ENCODE data around the gene CARD8. TPM values are rescaled to one million over a fixed set of nuclear protein-coding genes. Genes with fewer than 3 reads are reported as not detected.

Gene CARD8
- total and polyA plus RNA-seq, 10 of the 15 experiments (the other 5 are each of a cell fraction or from before 2014, with no cell fraction given): 39.8 to 69.8 (median 46.1) TPM

DNA sequence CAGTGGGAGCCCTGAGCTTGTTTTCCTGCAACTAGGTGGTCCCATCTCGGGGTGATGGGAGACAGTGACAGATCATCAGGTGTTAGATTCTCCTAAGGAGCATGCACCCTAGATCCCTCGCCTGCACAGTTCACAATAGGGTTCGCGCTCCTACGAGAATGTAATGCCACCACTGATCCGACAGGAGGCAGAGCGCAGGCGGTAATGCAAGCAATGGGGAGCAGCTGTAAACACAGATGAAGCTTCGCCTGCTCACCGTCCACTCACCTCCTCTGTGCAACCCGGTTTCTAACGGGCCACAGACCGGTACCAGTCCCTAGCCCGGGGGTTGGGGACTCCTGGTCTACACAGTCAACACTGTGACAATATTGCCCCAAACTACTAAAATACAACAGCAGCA, 38.8 kb downstream of the CARD8 start:
- BruUV-seq (replicated peaks): no TSS peak
- in situ Hi-C loops (cut with MboI) (no loop called here), intact Hi-C loops (cut with micrococcal nuclease; ENCODE audit: unreplicated experiment) (no loop called here)
- Histone ChIP-seq H3K4me1 (ENCODE audit: control insufficient read depth, insufficient read depth, low read length) (no peaks in the 10 kb centered on the region), H2AFZ (ENCODE audit: control insufficient read depth, low read depth, low read length) (no peak overlapping the region), H3K4me3 (no peak overlapping the region), H3K27me3 (replicated peaks in 1 of 2; ENCODE audit: control insufficient read depth in 2 of 2, insufficient read depth in 2 of 2, low read length in 1 of 2) (no peaks in the 10 kb centered on the region), H3K9ac (ENCODE audit: control insufficient read depth, insufficient read depth, low read length) (no peak overlapping the region), H4K20me1 (ENCODE audit: control insufficient read depth, insufficient read depth) (no peaks in the 10 kb centered on the region), H3K36me3 (ENCODE audit: control insufficient read depth in 2 of 2, insufficient read depth in 2 of 2, low read length in 1 of 2) (peaks cover 0 to 24% of the 10 kb centered on the region in 2 experiments; a peak in 2 of 4 replicates), H3K4me2 (ENCODE audit: control insufficient read depth, insufficient read depth) (no peak overlapping the region), H3K9me3 (replicated peaks; ENCODE audit: control insufficient read depth, insufficient read depth, low read length) (no peaks in the 10 kb centered on the region), H3K79me2 (ENCODE audit: control insufficient read depth, insufficient read depth, low read length) (no peaks in the 10 kb centered on the region), H3K27ac (ENCODE audit: control insufficient read depth, insufficient read depth) (no peak overlapping the region)
- RAD21 ChIA-PET (ENCODE audit: unreplicated experiment): no interaction called here
- no peak for ATAC-seq
- POLR2A ChIA-PET: no interaction called here
- SMC1A ChIA-PET (ENCODE audit: uncharacterized antibody, unreplicated experiment): interaction anchor here (1.3 to 2.8 kb wide), 3 partner anchors 12 to 17 kb away, joined by 5 to 15 read pairs (median 13); no protein-coding TSS in a partner anchor
- FAIRE-seq: no peak
- DNase-seq (ENCODE audit: low read depth, low spot score): no peak
- CTCF ChIA-PET: interaction anchor here (1.3 kb wide), 1 partner anchor 13 kb away, joined by 4 read pairs; no protein-coding TSS in a partner anchor
- TF ChIP-seq EP300 (IDR thresholded peaks at IDR 0.05; ENCODE audit: borderline replicate concordance in 1 of 2, control insufficient read depth in 1 of 2, low read depth in 2 of 2, low read length in 2 of 2) (no peak), ATF7 (IDR thresholded peaks at IDR 0.05; ENCODE audit: low read depth) (no peak), ZNF274 (IDR thresholded peaks at IDR 0.05; ENCODE audit: insufficient read depth, insufficient read length) (no peak), YY1 (IDR thresholded peaks at IDR 0.05; ENCODE audit: low read depth, low read length) (no peak), PAX8 (IDR thresholded peaks at IDR 0.05) (no peak), RBBP5 (conservative IDR thresholded peaks at IDR 0.05) (no peak), CHD4 (IDR thresholded peaks at IDR 0.05) (no peak), WRNIP1 (IDR thresholded peaks at IDR 0.05; ENCODE audit: borderline replicate concordance, low read depth, low read length) (no peak), RFX5 (IDR thresholded peaks at IDR 0.05; ENCODE audit: low read depth, low read length) (no peak), ASH2L (IDR thresholded peaks at IDR 0.05; ENCODE audit: borderline replicate concordance, low read depth) (no peak), CREM (IDR thresholded peaks at IDR 0.05; ENCODE audit: low read depth) (no peak), BACH1 (IDR thresholded peaks at IDR 0.05; ENCODE audit: borderline replicate concordance) (no peak), ZBED1 (IDR thresholded peaks at IDR 0.05; ENCODE audit: borderline replicate concordance) (no peak), FOXK2 (IDR thresholded peaks at IDR 0.05) (no peak)
- TF ChIP-seq, protein P1, sequence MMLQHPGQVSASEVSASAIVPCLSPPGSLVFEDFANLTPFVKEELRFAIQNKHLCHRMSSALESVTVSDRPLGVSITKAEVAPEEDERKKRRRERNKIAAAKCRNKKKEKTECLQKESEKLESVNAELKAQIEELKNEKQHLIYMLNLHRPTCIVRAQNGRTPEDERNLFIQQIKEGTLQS (IDR thresholded peaks at IDR 0.05; ENCODE audit: borderline replicate concordance, extremely low read depth, low read depth, low read length): no peak
- TF ChIP-seq, protein P2, sequence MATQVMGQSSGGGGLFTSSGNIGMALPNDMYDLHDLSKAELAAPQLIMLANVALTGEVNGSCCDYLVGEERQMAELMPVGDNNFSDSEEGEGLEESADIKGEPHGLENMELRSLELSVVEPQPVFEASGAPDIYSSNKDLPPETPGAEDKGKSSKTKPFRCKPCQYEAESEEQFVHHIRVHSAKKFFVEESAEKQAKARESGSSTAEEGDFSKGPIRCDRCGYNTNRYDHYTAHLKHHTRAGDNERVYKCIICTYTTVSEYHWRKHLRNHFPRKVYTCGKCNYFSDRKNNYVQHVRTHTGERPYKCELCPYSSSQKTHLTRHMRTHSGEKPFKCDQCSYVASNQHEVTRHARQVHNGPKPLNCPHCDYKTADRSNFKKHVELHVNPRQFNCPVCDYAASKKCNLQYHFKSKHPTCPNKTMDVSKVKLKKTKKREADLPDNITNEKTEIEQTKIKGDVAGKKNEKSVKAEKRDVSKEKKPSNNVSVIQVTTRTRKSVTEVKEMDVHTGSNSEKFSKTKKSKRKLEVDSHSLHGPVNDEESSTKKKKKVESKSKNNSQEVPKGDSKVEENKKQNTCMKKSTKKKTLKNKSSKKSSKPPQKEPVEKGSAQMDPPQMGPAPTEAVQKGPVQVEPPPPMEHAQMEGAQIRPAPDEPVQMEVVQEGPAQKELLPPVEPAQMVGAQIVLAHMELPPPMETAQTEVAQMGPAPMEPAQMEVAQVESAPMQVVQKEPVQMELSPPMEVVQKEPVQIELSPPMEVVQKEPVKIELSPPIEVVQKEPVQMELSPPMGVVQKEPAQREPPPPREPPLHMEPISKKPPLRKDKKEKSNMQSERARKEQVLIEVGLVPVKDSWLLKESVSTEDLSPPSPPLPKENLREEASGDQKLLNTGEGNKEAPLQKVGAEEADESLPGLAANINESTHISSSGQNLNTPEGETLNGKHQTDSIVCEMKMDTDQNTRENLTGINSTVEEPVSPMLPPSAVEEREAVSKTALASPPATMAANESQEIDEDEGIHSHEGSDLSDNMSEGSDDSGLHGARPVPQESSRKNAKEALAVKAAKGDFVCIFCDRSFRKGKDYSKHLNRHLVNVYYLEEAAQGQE (IDR thresholded peaks at IDR 0.05; ENCODE audit: low read depth, low read length): no peak
- TF ChIP-seq, protein P3, sequence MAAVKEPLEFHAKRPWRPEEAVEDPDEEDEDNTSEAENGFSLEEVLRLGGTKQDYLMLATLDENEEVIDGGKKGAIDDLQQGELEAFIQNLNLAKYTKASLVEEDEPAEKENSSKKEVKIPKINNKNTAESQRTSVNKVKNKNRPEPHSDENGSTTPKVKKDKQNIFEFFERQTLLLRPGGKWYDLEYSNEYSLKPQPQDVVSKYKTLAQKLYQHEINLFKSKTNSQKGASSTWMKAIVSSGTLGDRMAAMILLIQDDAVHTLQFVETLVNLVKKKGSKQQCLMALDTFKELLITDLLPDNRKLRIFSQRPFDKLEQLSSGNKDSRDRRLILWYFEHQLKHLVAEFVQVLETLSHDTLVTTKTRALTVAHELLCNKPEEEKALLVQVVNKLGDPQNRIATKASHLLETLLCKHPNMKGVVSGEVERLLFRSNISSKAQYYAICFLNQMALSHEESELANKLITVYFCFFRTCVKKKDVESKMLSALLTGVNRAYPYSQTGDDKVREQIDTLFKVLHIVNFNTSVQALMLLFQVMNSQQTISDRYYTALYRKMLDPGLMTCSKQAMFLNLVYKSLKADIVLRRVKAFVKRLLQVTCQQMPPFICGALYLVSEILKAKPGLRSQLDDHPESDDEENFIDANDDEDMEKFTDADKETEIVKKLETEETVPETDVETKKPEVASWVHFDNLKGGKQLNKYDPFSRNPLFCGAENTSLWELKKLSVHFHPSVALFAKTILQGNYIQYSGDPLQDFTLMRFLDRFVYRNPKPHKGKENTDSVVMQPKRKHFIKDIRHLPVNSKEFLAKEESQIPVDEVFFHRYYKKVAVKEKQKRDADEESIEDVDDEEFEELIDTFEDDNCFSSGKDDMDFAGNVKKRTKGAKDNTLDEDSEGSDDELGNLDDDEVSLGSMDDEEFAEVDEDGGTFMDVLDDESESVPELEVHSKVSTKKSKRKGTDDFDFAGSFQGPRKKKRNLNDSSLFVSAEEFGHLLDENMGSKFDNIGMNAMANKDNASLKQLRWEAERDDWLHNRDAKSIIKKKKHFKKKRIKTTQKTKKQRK (IDR thresholded peaks at IDR 0.05; ENCODE audit: low read depth, low read length): no peak
- TF ChIP-seq, protein P4, sequence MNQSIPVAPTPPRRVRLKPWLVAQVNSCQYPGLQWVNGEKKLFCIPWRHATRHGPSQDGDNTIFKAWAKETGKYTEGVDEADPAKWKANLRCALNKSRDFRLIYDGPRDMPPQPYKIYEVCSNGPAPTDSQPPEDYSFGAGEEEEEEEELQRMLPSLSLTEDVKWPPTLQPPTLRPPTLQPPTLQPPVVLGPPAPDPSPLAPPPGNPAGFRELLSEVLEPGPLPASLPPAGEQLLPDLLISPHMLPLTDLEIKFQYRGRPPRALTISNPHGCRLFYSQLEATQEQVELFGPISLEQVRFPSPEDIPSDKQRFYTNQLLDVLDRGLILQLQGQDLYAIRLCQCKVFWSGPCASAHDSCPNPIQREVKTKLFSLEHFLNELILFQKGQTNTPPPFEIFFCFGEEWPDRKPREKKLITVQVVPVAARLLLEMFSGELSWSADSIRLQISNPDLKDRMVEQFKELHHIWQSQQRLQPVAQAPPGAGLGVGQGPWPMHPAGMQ (IDR thresholded peaks at IDR 0.05; ENCODE audit: borderline replicate concordance): no peak
- WGBS (ENCODE audit: insufficient coverage, insufficient replicate concordance, low lambda C conversion rate, missing lambda C conversion rate): 95% methylated on average over 14 of the region's 14 CpGs

Measured in GM12878 (cell line).